Neural cell (in vitro differentiated cells): Measurements from ENCODE around the gene HHATL. TPM values are rescaled to one million over a fixed set of nuclear protein-coding genes. Genes with fewer than 3 reads are reported as not detected.

Experiments
- H2AFZ ChIP-seq: fragments of 200-600, 300-800 bp; sonication (generic), shearing (Covaris generic); 2 replicates; pipeline ENCODE4 v1.6.0; 2014; ENCODE audit warnings: low read depth, mild to moderate bottlenecking, antibody characterized with exemption, low read length, moderate library complexity
- H3F3A ChIP-seq: fragments of 200-600 bp; shearing (Covaris generic); 2 replicates; pipeline ENCODE4 v1.6.1; 2016; ENCODE audit warnings: mild to moderate bottlenecking, moderate library complexity, mixed read lengths, antibody characterized with exemption, low read length; ENCODE audit not compliant: insufficient read depth, poor library complexity, severe bottlenecking
- H3K27ac ChIP-seq: fragments of 200-600, 300-800 bp; sonication (generic), shearing (Covaris generic); 2 replicates; pipeline ENCODE4 v1.5.1; 2014; ENCODE audit warnings: mild to moderate bottlenecking, low read length, moderate library complexity
- H3K27me3 ChIP-seq: fragments of 300-800, 200-600 bp; sonication (generic), shearing (Covaris generic); 2 replicates; pipeline ENCODE4 v1.6.0; 2014; ENCODE audit warnings: mild to moderate bottlenecking, low read depth, low read length, moderate library complexity; ENCODE audit not compliant: insufficient read depth
- H3K36me3 ChIP-seq: fragments of 300-800, 200-600 bp; sonication (generic), shearing (Covaris generic); 2 replicates; pipeline ENCODE4 v1.5.1; 2014; ENCODE audit warnings: mild to moderate bottlenecking, antibody characterized with exemption, low read length, moderate library complexity; ENCODE audit not compliant: insufficient read depth
- H3K4me2 ChIP-seq: fragments of 300-800, 200-600 bp; sonication (generic), shearing (Covaris generic); 2 replicates; pipeline ENCODE4 v1.6.0; 2014; ENCODE audit warnings: mild to moderate bottlenecking, low read length
- H3K4me3 ChIP-seq: fragments of 300-800, 200-600 bp; sonication (generic), shearing (Covaris generic); 2 replicates; pipeline ENCODE4 v1.5.1; 2014; ENCODE audit warnings: mild to moderate bottlenecking, low read length, moderate library complexity
- H3K79me2 ChIP-seq: fragments of 200-600 bp; shearing (Covaris generic); replicated peaks from 2 replicates; pipeline ENCODE4 v1.6.0; 2014; ENCODE audit warnings: mild to moderate bottlenecking, low read length, moderate library complexity; ENCODE audit not compliant: insufficient read depth
- H3K9ac ChIP-seq: fragments of 300-800, 200-600 bp; sonication (generic), shearing (Covaris generic); 2 replicates; pipeline ENCODE4 v1.6.1; 2016; ENCODE audit warnings: mild to moderate bottlenecking, low read length, mixed read lengths
- H3K9me2 ChIP-seq: fragments of 200-600 bp; shearing (Covaris generic); 2 replicates; pipeline ENCODE4 v1.6.1; 2016; ENCODE audit warnings: mild to moderate bottlenecking, low read length, mixed read lengths; ENCODE audit not compliant: insufficient read depth
- H3K9me3 ChIP-seq: fragments of 200-600, 300-800 bp; sonication (generic), shearing (Covaris generic); 2 replicates; pipeline ENCODE4 v1.6.1; 2016; ENCODE audit warnings: mild to moderate bottlenecking, mixed run types, low read length, moderate library complexity, mixed read lengths
- H4K20me1 ChIP-seq: fragments of 200-600 bp; shearing (Covaris generic); 2 replicates; pipeline ENCODE4 v1.6.1; 2016; ENCODE audit warnings: mild to moderate bottlenecking, mixed run types; ENCODE audit not compliant: insufficient read depth
- CTCF ChIP-seq: fragments of 450-650 bp; IDR thresholded peaks from 2 replicates; pipeline ENCODE4 v1.5.1; 2014; ENCODE audit warnings: antibody characterized with exemption, mild to moderate bottlenecking, moderate library complexity; ENCODE audit not compliant: poor library complexity, severe bottlenecking
- EP300 ChIP-seq: fragments of 450-650 bp; conservative IDR thresholded peaks from 2 replicates; pipeline ENCODE4 v1.6.1; 2014; ENCODE audit warnings: antibody characterized with exemption, mild to moderate bottlenecking, moderate library complexity; ENCODE audit not compliant: poor library complexity, severe bottlenecking
- EZH2 ChIP-seq: fragments of 200-600, 300-800 bp; shearing (Covaris generic), sonication (generic); IDR thresholded peaks from 2 replicates; pipeline ENCODE4 v1.6.1; 2014; ENCODE audit warnings: antibody characterized with exemption, low read length, borderline replicate concordance, mild to moderate bottlenecking; ENCODE audit not compliant: insufficient read depth, poor library complexity, severe bottlenecking
- MXI1 ChIP-seq: fragments of 450-650 bp; conservative IDR thresholded peaks from 2 replicates; pipeline ENCODE4 v1.6.1; 2014; ENCODE audit warnings: antibody characterized with exemption, mild to moderate bottlenecking; ENCODE audit not compliant: poor library complexity, severe bottlenecking
- POLR2AphosphoS5 ChIP-seq: IDR thresholded peaks from 2 replicates; pipeline ENCODE4 v1.6.1; 2012
- RAD21 ChIP-seq: fragments of 450-650 bp; conservative IDR thresholded peaks from 2 replicates; pipeline ENCODE4 v1.6.1; 2014; ENCODE audit warnings: antibody characterized with exemption, mild to moderate bottlenecking, moderate library complexity
- REST ChIP-seq: IDR thresholded peaks from 2 replicates; pipeline ENCODE4 v1.6.1; 2012; ENCODE audit warnings: borderline replicate concordance
- SMC3 ChIP-seq: fragments of 450-650 bp; conservative IDR thresholded peaks from 2 replicates; pipeline ENCODE4 v1.6.1; 2014; ENCODE audit warnings: antibody characterized with exemption, mild to moderate bottlenecking, moderate library complexity; ENCODE audit not compliant: poor library complexity
- TAF1 ChIP-seq: IDR thresholded peaks from 2 replicates; pipeline ENCODE4 v1.6.1; 2012; ENCODE audit warnings: low read depth
- polyA plus RNA-seq: library from polyadenylated mRNA; depleted of rRNA; stranded (reverse); fragments of >200 nt; gene quantifications from 2 replicates; pipeline ENCODE4 v1.2.3, GENCODE V29; 2014

The HHATL gene
- polyA plus RNA-seq, 1 donor from 2014 or later, result not detected

DNA sequence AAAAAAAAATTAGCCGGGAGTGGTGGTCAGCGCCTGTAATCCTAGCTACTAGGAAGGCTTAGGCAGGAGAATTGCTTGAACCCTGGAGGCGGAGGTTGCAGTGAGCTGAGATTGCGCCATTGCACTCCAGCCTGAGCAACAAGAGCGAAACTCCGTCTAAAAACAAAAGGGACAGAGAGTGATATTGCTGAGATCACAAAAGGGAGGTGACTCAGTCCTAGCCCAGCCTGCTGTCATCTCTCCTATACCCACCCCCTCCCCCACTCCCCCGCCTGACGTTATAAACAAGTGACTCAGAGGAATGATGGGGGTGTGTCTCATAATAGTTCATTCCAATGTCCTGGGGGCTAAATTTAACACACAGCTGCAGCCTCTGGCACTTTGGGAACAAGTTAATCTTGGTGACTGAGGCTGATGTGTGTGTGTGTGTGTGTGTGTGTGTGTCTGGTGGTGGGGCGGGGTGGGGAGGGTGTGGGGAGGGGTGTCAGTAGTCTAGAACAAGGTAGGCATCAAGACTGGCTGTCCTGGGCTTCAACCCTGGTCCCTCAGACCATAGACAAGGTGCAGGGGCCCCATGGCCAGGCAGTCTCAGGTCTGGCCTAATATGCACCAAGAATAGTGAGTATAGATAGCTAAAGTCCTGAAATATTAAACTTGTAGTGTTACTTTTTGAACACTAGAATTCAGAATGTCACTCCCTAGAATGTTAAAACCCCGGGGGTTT lies 18.6 kb downstream of the HHATL start:
- Histone ChIP-seq H3K79me2 (no peaks in the 10 kb centered on the region), H3K9ac (no peak overlapping the region), H2AFZ (no peak overlapping the region), H3K4me3 (no peak overlapping the region), H3K4me2 (no peak overlapping the region), H3K9me3 (no peaks in the 10 kb centered on the region), H4K20me1 (no peaks in the 10 kb centered on the region), H3K27ac (no peak overlapping the region), H3K9me2 (no peaks in the 10 kb centered on the region), H3K36me3 (no peaks in the 10 kb centered on the region), H3F3A (no peaks in the 10 kb centered on the region), H3K27me3 (no peaks in the 10 kb centered on the region)
- TF ChIP-seq REST (no peak), POLR2AphosphoS5 (no peak)

GRCh38 chr3:42682301-42683070 lies 20.1 kb downstream of the HHATL start:
- Histone ChIP-seq H3K9me3 (no peaks in the 10 kb centered on the region), H3F3A (no peaks in the 10 kb centered on the region), H3K9ac (no peak overlapping the region), H3K9me2 (no peaks in the 10 kb centered on the region), H3K27ac (no peak overlapping the region), H3K79me2 (no peaks in the 10 kb centered on the region), H3K36me3 (no peaks in the 10 kb centered on the region), H2AFZ (no peak overlapping the region), H3K4me2 (no peak overlapping the region), H3K4me3 (no peak overlapping the region), H3K27me3 (no peaks in the 10 kb centered on the region), H4K20me1 (no peaks in the 10 kb centered on the region)
- TF ChIP-seq EP300, result no peak
- TF ChIP-seq TAF1, result no peak
- TF ChIP-seq POLR2AphosphoS5, result no peak
- no peak for TF ChIP-seq CTCF
- no peak for TF ChIP-seq EZH2
- TF ChIP-seq SMC3, result no peak
- TF ChIP-seq REST, result no peak
- TF ChIP-seq MXI1, result no peak
- TF ChIP-seq RAD21, result no peak
